Aorta (tissue), 5 donors: ENCODE measurements around the gene TEX28. TPM values are rescaled to one million over a fixed set of nuclear protein-coding genes. Genes with fewer than 3 reads are reported as not detected.
"Not testable (repeated sequence)": the region's sequence is repeated elsewhere in the genome, so short reads cannot be mapped to it uniquely, and the experiment has no call there.

Experiments used
- ATAC-seq: fragments of 200-7000 bp; cut with Tn5 transposase; one replicate; pipeline ENCODE4 v1.9.1; 2022; ENCODE audit warnings: moderate library complexity; ENCODE audit not compliant: low FRiP score
- DNase-seq, 2 donors: peaks; one replicate each; pipeline ENCODE4 v3.0.0-alpha.2; 2020
- H3K27ac ChIP-seq, 2 donors: one replicate each; pipeline ENCODE4 v1.5.1; 2013; ENCODE audit warnings: low read length in 2 of 2, mild to moderate bottlenecking in 2 of 2, moderate library complexity in 2 of 2, control low read depth in 1 of 2, inconsistent platforms in 1 of 2, low read depth in 1 of 2
- H3K27me3 ChIP-seq, 2 donors: one replicate each; pipeline ENCODE4 v1.6.1; 2013; ENCODE audit warnings: control low read depth in 1 of 2, low read length in 1 of 2, mild to moderate bottlenecking in 1 of 2, moderate library complexity in 1 of 2; ENCODE audit not compliant: insufficient read depth in 2 of 2, control insufficient read depth in 1 of 2
- H3K36me3 ChIP-seq, 2 donors: one replicate each; pipeline ENCODE4 v1.6.1; 2013; ENCODE audit warnings: control low read depth in 1 of 2, low read length in 1 of 2, mild to moderate bottlenecking in 1 of 2; ENCODE audit not compliant: insufficient read depth in 2 of 2, control insufficient read depth in 1 of 2
- H3K4me1 ChIP-seq, 2 donors: one replicate each; pipeline ENCODE4 v1.6.1; 2013; ENCODE audit warnings: low read length in 2 of 2, control low read depth in 1 of 2, mild to moderate bottlenecking in 1 of 2, moderate library complexity in 1 of 2; ENCODE audit not compliant: insufficient read depth in 2 of 2, control insufficient read depth in 1 of 2
- H3K4me3 ChIP-seq, 2 donors: one replicate each; pipeline ENCODE4 v1.5.1; 2013; ENCODE audit warnings: low read length in 2 of 2, control low read depth in 1 of 2, mild to moderate bottlenecking in 1 of 2
- H3K9me3 ChIP-seq: one replicate; pipeline ENCODE4 v1.6.1; 2013; ENCODE audit warnings: mild to moderate bottlenecking, low read length; ENCODE audit not compliant: control insufficient read depth
- WGBS, 2 donors: extraction: QIAGEN DNeasy Blood & Tissue Kit; methylation state at CpG; one replicate each; pipeline ENCODE4 v1.1.7; 2013; 5-methylcytosine and 5-hydroxymethylcytosine counted together
- intact Hi-C, 2 donors: fragments of 100-400 bp; cut with DNase I; formaldehyde crosslinking; loops; one replicate each; pipeline versions ENCODE4 v1.14.2 to v1.15.0; 2022
- polyA plus RNA-seq, 2 donors: library from polyadenylated mRNA; stranded (reverse); fragments of 200-250 nt; gene quantifications; one replicate each; pipeline ENCODE4 v1.2.3, GENCODE V29; 2013
- total RNA-seq, 2 donors: library from RNA; stranded (reverse); fragmentation: NEBNext Ultra II Directional; extraction: Animal tissue kit (Norgen Biotek cat#: 25700); gene quantifications; one replicate each; pipeline ENCODE4 v1.2.1, GENCODE V29; 2021
- donor health status: healthy with polysubstance abuse.
- donor health status: Bipolar disorder and iron deficiency.
- donor health status: DM: no; HTN: no; CAD: no.
- donor health status: DM: no; HTN: no; CAD: no.
- donor health status: DM: yes; HTN: yes; CAD: no.

Gene TEX28
- total and polyA plus RNA-seq, 4 donors: not detected

- Histone ChIP-seq H3K36me3 (no peaks in the 10 kb centered on the region), H3K27me3 (no peaks in the 10 kb centered on the region), H3K4me3 (no peak overlapping the region), H3K9me3 (no peaks in the 10 kb centered on the region), H3K4me1 (no peaks in the 10 kb centered on the region), H3K27ac (no peak overlapping the region)
- DNase-seq (no peak), ATAC-seq (no peak)
- 59 to 80% methylated on average over 10 to 11 of the region's 11 CpGs for WGBS, 2 donors
- intact Hi-C loops: no loop called here
Observed at GRCh38 chrX:154305541-154306205, 10.7 kb upstream of the TEX28 start.

GRCh38 chrX:154304846-154305245 lies 9.9 kb upstream of the TEX28 start:
- 83 to 92% methylated on average over 10 of the region's 10 CpGs for WGBS, 2 donors
- DNase-seq (no peak), ATAC-seq (no peak)
- Histone ChIP-seq H3K9me3 (no peaks in the 10 kb centered on the region), H3K36me3 (no peaks in the 10 kb centered on the region), H3K27ac (no peak overlapping the region), H3K4me1 (no peaks in the 10 kb centered on the region), H3K4me3 (no peak overlapping the region), H3K27me3 (no peaks in the 10 kb centered on the region)
- intact Hi-C loops: no loop called here

GRCh38 chrX:154303476-154303875 lies 8.6 kb upstream of the TEX28 start:
- no peaks in the 10 kb centered on the region for H3K9me3 ChIP-seq
- intact Hi-C loops: no loop called here
- no peaks in the 10 kb centered on the region for H3K4me1 ChIP-seq
- WGBS, 2 donors: 65 to 71% methylated on average over 8 of the region's 8 CpGs
- no peaks in the 10 kb centered on the region for H3K27me3 ChIP-seq
- ATAC-seq: no peak
- H3K36me3 ChIP-seq: no peaks in the 10 kb centered on the region
- no peak for DNase-seq
- no peak overlapping the region for H3K4me3 ChIP-seq
- no peak overlapping the region for H3K27ac ChIP-seq

- DNase-seq, H3K27ac ChIP-seq, H3K9me3 ChIP-seq, H3K36me3 ChIP-seq, ATAC-seq, H3K4me3 ChIP-seq, H3K27me3 ChIP-seq, H3K4me1 ChIP-seq, intact Hi-C loops: not testable (repeated sequence)
- 79 to 83% methylated on average over 7 of the region's 7 CpGs for WGBS, 2 donors
Observed at GRCh38 chrX:154302998-154303397, 8.1 kb upstream of the TEX28 start.

GRCh38 chrX:154300816-154301215 lies 5.9 kb upstream of the TEX28 start:
- Histone ChIP-seq H3K4me3 (no peak overlapping the region), H3K9me3 (no peaks in the 10 kb centered on the region), H3K27ac (no peak overlapping the region), H3K36me3 (no peaks in the 10 kb centered on the region), H3K27me3 (no peaks in the 10 kb centered on the region), H3K4me1 (no peaks in the 10 kb centered on the region)
- ATAC-seq: no peak
- DNase-seq: no peak
- 93% methylated on average over 8 of the region's 8 CpGs for WGBS, 2 donors
- intact Hi-C loops: no loop called here

- no peaks in the 10 kb centered on the region for H3K27me3 ChIP-seq
- no peak overlapping the region for H3K27ac ChIP-seq
- 83 to 85% methylated on average over 7 of the region's 7 CpGs for WGBS, 2 donors
- ATAC-seq: no peak
- H3K9me3 ChIP-seq: no peaks in the 10 kb centered on the region
- H3K4me3 ChIP-seq: no peak overlapping the region
- no peaks in the 10 kb centered on the region for H3K4me1 ChIP-seq
- no peaks in the 10 kb centered on the region for H3K36me3 ChIP-seq
- no peak for DNase-seq
- intact Hi-C loops: no loop called here
Observed at GRCh38 chrX:154298312-154298711, 3.4 kb upstream of the TEX28 start.

GRCh38 chrX:154296731-154297130 lies 1.8 kb upstream of the TEX28 start:
- Histone ChIP-seq H3K27ac (no peak overlapping the region), H3K4me1 (no peaks in the 10 kb centered on the region), H3K36me3 (no peaks in the 10 kb centered on the region), H3K4me3 (no peak overlapping the region), H3K9me3 (no peaks in the 10 kb centered on the region), H3K27me3 (no peaks in the 10 kb centered on the region)
- intact Hi-C loops: no loop called here
- WGBS, 2 donors: 91 to 94% methylated on average over 18 of the region's 18 CpGs
- DNase-seq (no peak), ATAC-seq (no peak)

GRCh38 chrX:154295664-154296310 lies 863 bp upstream of the TEX28 start, which contains the start of gene TKTL1:
Gene TKTL1, plus strand, starts transcription at chrX:154295795. Its CDS starts 65 bp downstream, at chrX:154295860.
- intact Hi-C loops: no loop called here
- H3K9me3 ChIP-seq: no peaks in the 10 kb centered on the region
- no peaks in the 10 kb centered on the region for H3K27me3 ChIP-seq
- H3K36me3 ChIP-seq: no peaks in the 10 kb centered on the region
- no peaks in the 10 kb centered on the region for H3K4me1 ChIP-seq
- DNase-seq (no peak), ATAC-seq (no peak)
- H3K4me3 ChIP-seq: no peak within 1 kb of the TSS
- WGBS, 2 donors: 95 to 97% methylated on average over 37 of the region's 37 CpGs
- no peak within 1 kb of the TSS for H3K27ac ChIP-seq

GRCh38 chrX:154286406-154286805 lies 8.5 kb downstream of the TEX28 start:
- H3K4me1 ChIP-seq, DNase-seq, ATAC-seq, intact Hi-C loops, H3K9me3 ChIP-seq, H3K36me3 ChIP-seq, H3K27me3 ChIP-seq, H3K27ac ChIP-seq, H3K4me3 ChIP-seq: not testable (repeated sequence)
- whole genome bisulfite sequencing, 2 donors: no CpG with 5 or more reads among the region's 10 CpGs
